Activated T-cell treated with anti-CD3 and anti-CD28 coated beads for 24 hours (primary cell): Measurements from ENCODE around the gene CAPN8.

Experiments used
- DNase-seq: peaks from one replicate; pipeline ENCODE4 v3.0.0-alpha.2; 2020; ENCODE audit warnings: low read depth

Gene CAPN8

GRCh38 chr1:223665592-223666312 lies at the start of gene CAPN8:
TSS of gene CAPN8 (minus strand) at chr1:223665701. CDS start at chr1:223665646, 55 bp downstream.
- no peak for DNase-seq

- no peak for DNase-seq
Measured at GRCh38 chr1:223714849-223715603, 49.5 kb upstream of the CAPN8 start.

- no peak for DNase-seq
Measured at GRCh38 chr1:223714421-223714724, 48.9 kb upstream of the CAPN8 start.

GRCh38 chr1:223713546-223714420 lies 48.3 kb upstream of the CAPN8 start:
- no peak for DNase-seq

- DNase-seq = no peak
Measured at GRCh38 chr1:223712850-223713474, 47.5 kb upstream of the CAPN8 start.

- no peak for DNase-seq
Measured at GRCh38 chr1:223712194-223712849, 46.8 kb upstream of the CAPN8 start, which contains the start of gene CAPN2. TSS of gene CAPN2 (plus strand) at chr1:223712539. CDS start at chr1:223712641, 102 bp downstream.

- no peak for DNase-seq
Measured at GRCh38 chr1:223711747-223712193, 46.3 kb upstream of the CAPN8 start.

GRCh38 chr1:223711173-223711572 lies 45.7 kb upstream of the CAPN8 start:
- DNase-seq = no peak

GRCh38 chr1:223710179-223711133 lies 45.0 kb upstream of the CAPN8 start:
- no peak for DNase-seq

GRCh38 chr1:223709598-223709997 lies 44.1 kb upstream of the CAPN8 start:
- DNase-seq = no peak

- DNase-seq = no peak
Measured at GRCh38 chr1:223708651-223709268, 43.3 kb upstream of the CAPN8 start.

GRCh38 chr1:223708001-223708359 lies 42.5 kb upstream of the CAPN8 start:
- DNase-seq = no peak

GRCh38 chr1:223707256-223708000 lies 41.9 kb upstream of the CAPN8 start:
- no peak for DNase-seq

- DNase-seq = no peak
Measured at GRCh38 chr1:223706077-223706973, 40.8 kb upstream of the CAPN8 start.

GRCh38 chr1:223704921-223705878 lies 39.7 kb upstream of the CAPN8 start:
- no peak for DNase-seq

GRCh38 chr1:223703668-223704013 lies 38.1 kb upstream of the CAPN8 start:
- DNase-seq = no peak
